Measurements from ENCODE around the gene EBF4.

The EBF4 gene

GRCh38 chr20:2749343-2749950 is 56.9 kb downstream of the EBF4 start:
- TF ChIP-seq CTCF (IDR thresholded peaks at IDR 0.05; ENCODE audit: insufficient read depth, low read depth, low read length, missing control alignments) = no peak

GRCh38 chr20:2749951-2750490 is 57.4 kb downstream of the EBF4 start:
- H3K4me3 ChIP-seq (ENCODE audit: low read depth, low read length) = no peak overlapping the region
- no peak for DNase-seq (ENCODE audit: low read depth)
- no peak for TF ChIP-seq CTCF (IDR thresholded peaks at IDR 0.05; ENCODE audit: insufficient read depth, low read depth, low read length, missing control alignments)

More at GRCh38 chr20:2749343-2749950, 56.9 kb downstream of the EBF4 start:
- no peak for DNase-seq (ENCODE audit: low read depth)
- no peak overlapping the region for H3K4me3 ChIP-seq (ENCODE audit: low read depth, low read length)

- no peak for DNase-seq (ENCODE audit: low read depth)
- H3K4me3 ChIP-seq (ENCODE audit: low read depth, low read length) = no peak overlapping the region
- TF ChIP-seq CTCF (IDR thresholded peaks at IDR 0.05; ENCODE audit: insufficient read depth, low read depth, low read length, missing control alignments) = no peak
Observed at GRCh38 chr20:2750491-2751251, 58.1 kb downstream of the EBF4 start.

- no peak overlapping the region for H3K4me3 ChIP-seq (ENCODE audit: low read depth, low read length)
- TF ChIP-seq CTCF (IDR thresholded peaks at IDR 0.05; ENCODE audit: insufficient read depth, low read depth, low read length, missing control alignments) = no peak
- DNase-seq (ENCODE audit: low read depth) = no peak
Observed at GRCh38 chr20:2751347-2751877, 58.8 kb downstream of the EBF4 start.

GRCh38 chr20:2751878-2752566 is 59.4 kb downstream of the EBF4 start:
- no peak for TF ChIP-seq CTCF (IDR thresholded peaks at IDR 0.05; ENCODE audit: insufficient read depth, low read depth, low read length, missing control alignments)
- no peak overlapping the region for H3K4me3 ChIP-seq (ENCODE audit: low read depth, low read length)
- DNase-seq (ENCODE audit: low read depth) = no peak

- TF ChIP-seq CTCF (IDR thresholded peaks at IDR 0.05; ENCODE audit: insufficient read depth, low read depth, low read length, missing control alignments) = peak; percentile 57
- H3K4me3 ChIP-seq (ENCODE audit: low read depth, low read length) = no peak overlapping the region
- peak; percentile 36 for DNase-seq (ENCODE audit: low read depth)
Observed at GRCh38 chr20:2752567-2753460, 60.2 kb downstream of the EBF4 start.

Measured in GM12865 (cell line).